DOHH2 (cell line): Measurements from ENCODE around the gene EFTUD2.

Source experiments
- EZH2phosphoT487 ChIP-seq: fragments of 200-600 bp; sonication (generic); IDR thresholded peaks from 2 replicates; pipeline ENCODE4 v1.6.1; 2017; ENCODE audit warnings: borderline replicate concordance, mild to moderate bottlenecking, antibody characterized with exemption, low read length, moderate library complexity, mixed read lengths
- TF ChIP-seq, protein P1 (sequence below): fragments of 200-600 bp; sonication (generic); IDR thresholded peaks from one replicate; pipeline ENCODE4 v1.5.1; 2014; ENCODE audit warnings: antibody characterized with exemption, mild to moderate bottlenecking, low read depth, low read length; ENCODE audit not compliant: poor library complexity, severe bottlenecking

DNA sequence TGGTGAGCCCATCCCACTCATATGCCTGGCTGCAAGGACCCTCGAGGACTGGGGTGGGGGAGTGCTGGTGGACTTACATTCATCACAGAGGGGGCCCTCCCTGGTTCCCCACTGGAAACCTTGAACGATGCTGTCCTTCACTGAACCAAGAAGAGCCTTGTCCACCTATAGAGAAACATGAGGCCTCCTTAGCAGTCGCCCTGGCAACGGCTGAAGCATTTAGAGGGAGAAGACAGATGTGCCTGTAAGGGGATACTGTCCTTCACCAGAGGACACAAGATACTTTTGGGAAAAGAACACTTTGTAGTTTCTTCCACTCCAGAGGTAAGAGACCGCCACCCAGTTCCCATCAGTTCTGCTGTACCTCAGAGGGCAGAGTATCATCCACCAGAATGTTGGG, 45.1 kb downstream of the EFTUD2 start:
- TF ChIP-seq, protein P1, sequence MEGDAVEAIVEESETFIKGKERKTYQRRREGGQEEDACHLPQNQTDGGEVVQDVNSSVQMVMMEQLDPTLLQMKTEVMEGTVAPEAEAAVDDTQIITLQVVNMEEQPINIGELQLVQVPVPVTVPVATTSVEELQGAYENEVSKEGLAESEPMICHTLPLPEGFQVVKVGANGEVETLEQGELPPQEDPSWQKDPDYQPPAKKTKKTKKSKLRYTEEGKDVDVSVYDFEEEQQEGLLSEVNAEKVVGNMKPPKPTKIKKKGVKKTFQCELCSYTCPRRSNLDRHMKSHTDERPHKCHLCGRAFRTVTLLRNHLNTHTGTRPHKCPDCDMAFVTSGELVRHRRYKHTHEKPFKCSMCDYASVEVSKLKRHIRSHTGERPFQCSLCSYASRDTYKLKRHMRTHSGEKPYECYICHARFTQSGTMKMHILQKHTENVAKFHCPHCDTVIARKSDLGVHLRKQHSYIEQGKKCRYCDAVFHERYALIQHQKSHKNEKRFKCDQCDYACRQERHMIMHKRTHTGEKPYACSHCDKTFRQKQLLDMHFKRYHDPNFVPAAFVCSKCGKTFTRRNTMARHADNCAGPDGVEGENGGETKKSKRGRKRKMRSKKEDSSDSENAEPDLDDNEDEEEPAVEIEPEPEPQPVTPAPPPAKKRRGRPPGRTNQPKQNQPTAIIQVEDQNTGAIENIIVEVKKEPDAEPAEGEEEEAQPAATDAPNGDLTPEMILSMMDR = no peak
- no peak for TF ChIP-seq EZH2phosphoT487
